GM13976 (cell line): Measurements from ENCODE around the gene NEGR1.

Experiments
- DNase-seq: peaks from one replicate; pipeline ENCODE4 v3.0.0; 2012; ENCODE audit warnings: low spot score
- CTCF ChIP-seq: IDR thresholded peaks from 2 replicates; pipeline ENCODE4 v1.5.1; 2012; ENCODE audit warnings: borderline replicate concordance, mild to moderate bottlenecking; ENCODE audit not compliant: insufficient read depth; ENCODE audit errors: extremely low read depth, missing control alignments, control extremely low read depth
- in situ Hi-C: fragments of 300-500 bp; cut with MboI; formaldehyde crosslinking; loops from one replicate; pipeline ENCODE4 v1.12.0; 2022; ENCODE audit warnings: low sequenced_read_pairs, mixed read lengths, inconsistent platforms; ENCODE audit not compliant: unreplicated experiment

Gene NEGR1

GRCh38 chr1:71509051-71509595, 773.2 kb downstream of the NEGR1 start:
- no peak for TF ChIP-seq CTCF
- in situ Hi-C loops: no loop called here
- no peak for DNase-seq

GRCh38 chr1:71502006-71502405, 780.3 kb downstream of the NEGR1 start:
- TF ChIP-seq CTCF: no peak
- no peak for DNase-seq
- in situ Hi-C loops: no loop called here

- DNase-seq: no peak
- TF ChIP-seq CTCF: no peak
Measured at GRCh38 chr1:71498542-71498941, 783.8 kb downstream of the NEGR1 start.

GRCh38 chr1:71494163-71494562, 788.2 kb downstream of the NEGR1 start:
- no peak for TF ChIP-seq CTCF
- in situ Hi-C loops: no loop called here

More at GRCh38 chr1:71498542-71498941, 783.8 kb downstream of the NEGR1 start:
- in situ Hi-C loops: no loop called here

GRCh38 chr1:71492298-71493041, 789.9 kb downstream of the NEGR1 start:
- DNase-seq: no peak
- in situ Hi-C loops: no loop called here
- no peak for TF ChIP-seq CTCF

More at GRCh38 chr1:71494163-71494562, 788.2 kb downstream of the NEGR1 start:
- no peak for DNase-seq

- DNase-seq: no peak
- in situ Hi-C loops: no loop called here
- no peak for TF ChIP-seq CTCF
Measured at GRCh38 chr1:71490432-71490831, 791.9 kb downstream of the NEGR1 start.
